ENCODE data around the gene EDN1. TPM values are rescaled to one million over a fixed set of nuclear protein-coding genes. Genes with fewer than 3 reads are reported as not detected.
"Not testable (repeated sequence)": the region's sequence is repeated elsewhere in the genome, so short reads cannot be mapped to it uniquely, and the experiment has no call there.

The EDN1 gene
- polyA plus RNA-seq, 1 donor = 2.0 TPM

DNA sequence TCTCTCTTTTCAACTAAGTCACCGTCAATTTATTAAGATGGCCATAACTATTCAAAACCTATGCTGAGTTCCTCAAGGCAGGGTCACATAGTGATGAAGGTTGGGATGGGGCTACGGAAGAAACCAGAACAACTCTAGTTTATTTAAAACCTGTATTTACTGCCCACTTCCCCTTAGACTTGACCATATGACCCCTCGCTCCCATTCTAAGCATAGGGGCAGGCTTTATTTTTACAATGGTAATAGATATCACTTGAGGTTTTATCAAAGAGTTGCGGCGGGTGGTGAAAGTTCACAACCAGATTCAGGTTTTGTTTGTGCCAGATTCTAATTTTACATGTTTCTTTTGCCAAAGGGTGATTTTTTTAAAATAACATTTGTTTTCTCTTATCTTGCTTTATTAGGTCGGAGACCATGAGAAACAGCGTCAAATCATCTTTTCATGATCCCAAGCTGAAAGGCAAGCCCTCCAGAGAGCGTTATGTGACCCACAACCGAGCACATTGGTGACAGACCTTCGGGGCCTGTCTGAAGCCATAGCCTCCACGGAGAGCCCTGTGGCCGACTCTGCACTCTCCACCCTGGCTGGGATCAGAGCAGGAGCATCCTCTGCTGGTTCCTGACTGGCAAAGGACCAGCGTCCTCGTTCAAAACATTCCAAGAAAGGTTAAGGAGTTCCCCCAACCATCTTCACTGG is 5.5 kb downstream of the EDN1 start:
- DNase-seq = no peak

DNA sequence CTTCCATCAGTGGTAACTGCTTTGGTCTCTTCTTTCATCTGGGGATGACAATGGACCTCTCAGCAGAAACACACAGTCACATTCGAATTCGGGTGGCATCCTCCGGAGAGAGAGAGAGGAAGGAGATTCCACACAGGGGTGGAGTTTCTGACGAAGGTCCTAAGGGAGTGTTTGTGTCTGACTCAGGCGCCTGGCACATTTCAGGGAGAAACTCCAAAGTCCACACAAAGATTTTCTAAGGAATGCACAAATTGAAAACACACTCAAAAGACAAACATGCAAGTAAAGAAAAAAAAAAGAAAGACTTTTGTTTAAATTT is 6.1 kb downstream of the EDN1 start:
- DNase-seq = no peak

DNA sequence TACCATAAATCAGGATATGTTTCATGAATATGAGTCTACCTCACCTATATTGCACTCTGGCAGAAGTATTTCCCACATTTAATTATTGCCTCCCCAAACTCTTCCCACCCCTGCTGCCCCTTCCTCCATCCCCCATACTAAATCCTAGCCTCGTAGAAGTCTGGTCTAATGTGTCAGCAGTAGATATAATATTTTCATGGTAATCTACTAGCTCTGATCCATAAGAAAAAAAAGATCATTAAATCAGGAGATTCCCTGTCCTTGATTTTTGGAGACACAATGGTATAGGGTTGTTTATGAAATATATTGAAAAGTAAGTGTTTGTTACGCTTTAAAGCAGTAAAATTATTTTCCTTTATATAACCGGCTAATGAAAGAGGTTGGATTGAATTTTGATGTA is 6.4 kb downstream of the EDN1 start:
- no peak for DNase-seq

DNA sequence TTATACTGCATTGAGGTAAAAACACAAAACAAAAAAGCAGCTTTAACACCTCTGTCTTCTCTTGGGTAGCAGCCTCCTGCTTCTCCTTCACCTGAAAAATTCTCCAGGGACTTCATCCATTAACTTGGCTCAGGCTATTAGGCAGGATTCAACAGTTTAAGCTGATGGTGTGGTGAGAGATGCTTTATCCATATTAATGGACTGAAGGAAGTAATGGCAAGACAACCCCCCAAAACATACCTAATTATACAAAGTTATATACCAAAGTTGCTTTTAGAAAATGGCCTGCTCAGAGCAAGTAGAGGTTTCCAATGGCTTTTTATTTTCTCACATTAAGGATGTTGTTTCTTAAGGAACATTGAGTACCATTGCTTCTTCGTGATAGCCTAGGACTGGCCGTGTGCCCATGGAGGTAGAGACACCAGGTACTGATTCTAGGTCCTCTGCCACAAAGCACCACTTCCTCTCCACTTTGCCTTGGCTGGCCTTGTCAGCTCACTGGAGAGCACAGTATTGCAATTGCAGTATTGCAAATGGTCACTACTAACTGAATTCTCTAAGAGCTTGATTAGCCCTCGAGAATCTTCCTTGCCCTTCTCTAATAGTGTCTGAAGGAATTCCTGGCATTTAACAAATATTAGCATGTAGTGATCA is 7.3 kb downstream of the EDN1 start:
- no peak for DNase-seq

DNA sequence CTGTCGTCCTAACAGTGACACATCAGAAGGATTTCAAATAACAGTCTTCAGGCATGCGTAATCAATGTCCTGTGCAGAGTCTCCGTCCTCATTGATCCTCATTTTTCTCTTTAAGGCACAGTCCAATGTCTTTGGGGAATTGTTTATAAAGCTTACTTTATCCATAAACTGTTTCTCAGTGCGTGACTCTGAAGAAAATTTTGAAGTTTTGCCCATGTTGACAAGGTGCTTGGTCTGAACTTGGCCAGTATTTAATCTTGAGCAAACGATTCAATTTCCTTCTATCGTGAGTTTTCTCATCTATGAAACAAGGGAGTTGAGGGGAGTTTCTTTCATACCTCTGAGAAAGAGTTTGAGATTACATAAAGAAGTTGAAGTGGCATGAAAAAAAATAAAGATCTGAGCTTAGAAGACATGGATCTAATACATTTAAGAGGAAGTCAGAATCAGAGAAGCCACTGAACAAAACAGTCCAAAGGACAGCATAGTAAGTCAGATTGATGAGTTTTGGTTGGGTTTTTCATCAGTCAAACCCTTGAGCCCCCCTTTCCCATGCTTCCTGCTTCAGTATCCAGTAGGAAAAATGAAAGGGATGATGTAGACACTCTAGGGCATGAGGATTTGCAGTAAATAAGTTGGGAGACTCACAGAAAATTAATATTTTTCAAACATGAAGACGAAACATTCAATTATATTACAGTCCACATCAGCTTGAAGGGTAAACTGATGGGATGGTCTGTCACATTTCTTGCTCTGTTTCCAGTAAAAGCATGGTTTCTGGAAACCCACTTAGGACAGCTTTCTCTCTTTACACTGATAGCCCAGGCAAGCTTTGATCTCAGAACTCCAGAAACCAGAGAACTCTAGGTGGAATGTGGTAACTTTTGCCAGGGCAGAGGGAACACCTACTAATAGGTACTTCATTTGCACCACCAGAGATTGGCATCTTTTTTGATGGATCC is 8.1 kb downstream of the EDN1 start:
- no peak for DNase-seq

DNA sequence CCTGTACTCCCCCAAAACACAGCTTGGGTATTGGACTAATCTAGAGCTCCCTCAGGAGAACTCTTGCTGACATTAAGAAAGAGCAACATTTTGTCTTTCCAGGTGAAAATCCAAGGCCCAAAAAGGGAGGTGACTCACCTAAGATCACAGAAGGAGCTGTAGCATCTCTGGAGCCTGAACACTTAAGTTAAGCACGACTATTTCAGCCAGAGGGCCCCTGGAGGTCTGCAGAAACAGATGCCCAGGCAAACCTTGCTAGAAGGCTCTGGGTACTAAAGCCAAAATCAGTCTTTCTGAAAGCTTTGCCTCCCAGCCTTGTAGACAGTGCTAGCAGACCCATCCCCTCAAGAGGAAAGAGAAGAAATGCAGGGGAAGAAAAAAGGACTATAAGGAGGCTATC is 8.8 kb downstream of the EDN1 start:
- no peak for DNase-seq

DNA sequence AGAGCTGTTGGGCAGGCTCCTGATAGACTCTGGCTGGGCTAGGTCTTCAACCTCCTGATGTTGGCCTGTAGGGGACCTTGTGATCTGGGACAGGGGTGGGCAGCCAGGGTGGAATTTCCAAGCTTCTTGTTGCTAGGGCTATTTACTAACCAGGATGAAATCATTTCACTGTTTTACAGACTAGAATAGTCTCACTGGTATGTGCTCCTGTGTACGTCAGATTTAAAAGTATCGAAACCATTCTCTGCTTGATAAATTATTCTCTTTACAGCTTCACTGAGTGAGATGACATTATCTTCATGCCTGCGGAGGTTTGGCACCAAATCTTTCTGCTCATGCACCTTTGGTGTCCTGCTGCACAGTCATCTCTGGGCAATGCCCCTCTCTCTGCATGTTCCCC is 10.9 kb downstream of the EDN1 start:
- no peak for DNase-seq

DNA sequence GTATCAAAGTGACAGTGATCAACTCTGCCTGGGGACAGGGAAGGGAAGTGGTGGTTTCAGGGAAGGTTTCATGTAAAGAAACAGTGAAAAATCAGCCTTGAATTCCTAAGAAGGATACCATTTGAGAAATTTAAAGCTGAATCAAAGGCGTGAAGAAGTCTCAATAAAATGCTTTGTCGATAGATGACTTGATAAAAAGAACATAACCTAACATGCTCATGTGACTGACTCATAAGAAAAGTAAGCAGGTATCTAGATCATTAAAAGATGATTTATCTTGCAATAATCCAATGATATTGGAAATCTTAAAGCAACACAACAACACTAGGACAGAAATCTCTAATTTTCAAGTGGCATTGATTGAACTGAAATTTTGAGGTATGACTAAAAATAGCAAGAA is 14.3 kb downstream of the EDN1 start:
- no peak for DNase-seq

DNA sequence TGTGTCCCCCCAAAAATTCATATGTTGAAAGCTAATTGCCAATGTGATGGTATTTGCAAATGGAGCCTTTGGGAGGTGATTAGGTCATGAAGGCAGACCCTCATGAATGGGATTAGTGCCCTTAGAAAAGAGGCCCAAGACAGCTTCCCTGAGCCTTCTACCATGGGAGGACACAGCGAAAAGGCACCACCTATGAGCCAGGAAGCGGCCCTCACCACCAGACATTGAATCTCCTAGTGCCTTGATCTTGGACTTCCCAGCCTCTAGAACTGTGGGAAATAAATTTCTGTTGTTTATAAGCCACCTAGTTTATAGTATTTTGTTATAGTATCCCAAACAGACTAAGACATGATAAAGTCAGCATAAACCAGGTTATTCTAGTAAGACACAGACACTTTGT is 18.9 kb downstream of the EDN1 start:
- DNase-seq = no peak

DNA sequence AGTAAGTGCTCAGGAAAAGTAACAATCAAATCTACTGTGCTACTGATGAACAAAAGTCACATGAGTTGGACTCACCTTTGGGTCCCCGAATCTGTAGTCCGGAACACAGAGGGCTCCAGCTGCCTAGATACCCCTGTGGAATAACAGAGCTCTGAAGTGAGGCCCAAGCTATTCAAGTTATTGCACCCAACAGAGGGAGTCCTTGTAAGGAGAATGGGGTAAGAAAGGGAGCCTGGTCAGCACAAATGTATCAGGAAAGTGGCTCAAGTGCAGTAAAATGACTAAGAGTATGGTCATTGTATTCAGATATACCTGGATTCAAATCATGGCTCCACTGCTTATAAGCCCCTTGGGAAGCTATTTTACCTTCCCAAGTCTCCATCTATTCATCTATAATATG is 20.9 kb downstream of the EDN1 start:
- no peak for DNase-seq

DNA sequence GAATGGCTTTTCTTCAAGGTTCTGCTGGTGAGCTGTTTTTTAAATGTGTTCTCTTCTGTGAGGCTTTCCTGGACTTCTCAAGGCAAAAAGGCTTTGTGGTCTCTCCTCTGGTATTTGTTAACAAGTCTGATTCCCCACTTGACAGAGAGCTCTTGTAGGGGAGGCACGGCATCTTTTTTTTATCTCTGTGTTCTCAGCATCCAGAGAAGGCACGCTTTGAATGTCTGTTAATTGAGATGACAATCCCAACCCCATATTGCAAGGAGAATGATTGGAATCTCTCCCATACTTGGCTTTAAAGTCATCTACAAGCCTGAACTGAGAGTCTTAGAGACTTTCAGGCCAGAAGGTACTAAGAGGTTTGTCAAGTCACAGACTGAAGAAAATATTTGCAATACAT is 22.6 kb downstream of the EDN1 start:
- DNase-seq = no peak

DNA sequence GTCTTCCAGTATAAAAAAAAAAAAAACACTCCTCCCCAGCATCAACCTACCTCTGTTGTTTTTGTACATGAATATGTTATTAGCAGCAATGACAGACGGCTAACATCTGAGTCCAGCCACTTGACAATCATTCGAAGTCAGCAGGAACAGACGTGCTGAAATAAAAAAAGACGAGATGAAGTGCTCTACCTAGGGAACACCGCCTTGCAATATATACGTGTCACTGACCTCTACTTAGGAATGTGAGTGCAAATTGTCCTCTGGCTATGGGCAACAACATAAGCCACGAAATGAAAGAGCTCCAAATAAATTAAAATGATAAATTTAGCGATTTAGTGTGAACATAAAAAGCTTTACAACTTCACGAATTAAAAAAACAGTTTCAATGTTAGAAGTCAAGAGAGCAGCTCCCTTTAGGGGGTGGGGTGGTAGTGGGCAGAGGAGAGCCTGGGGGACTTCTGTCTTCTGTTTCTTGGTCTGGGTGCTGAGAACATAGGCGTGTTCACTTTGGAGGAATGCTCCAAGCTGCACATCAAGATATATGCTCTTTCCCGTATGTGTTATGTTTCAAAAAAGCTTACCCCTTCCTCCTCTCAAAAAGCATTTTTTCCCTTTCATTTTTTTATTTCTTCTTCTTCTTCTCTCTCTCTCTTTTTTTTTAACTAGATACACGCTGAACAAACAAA is 23.3 kb downstream of the EDN1 start:
- no peak for DNase-seq

DNA sequence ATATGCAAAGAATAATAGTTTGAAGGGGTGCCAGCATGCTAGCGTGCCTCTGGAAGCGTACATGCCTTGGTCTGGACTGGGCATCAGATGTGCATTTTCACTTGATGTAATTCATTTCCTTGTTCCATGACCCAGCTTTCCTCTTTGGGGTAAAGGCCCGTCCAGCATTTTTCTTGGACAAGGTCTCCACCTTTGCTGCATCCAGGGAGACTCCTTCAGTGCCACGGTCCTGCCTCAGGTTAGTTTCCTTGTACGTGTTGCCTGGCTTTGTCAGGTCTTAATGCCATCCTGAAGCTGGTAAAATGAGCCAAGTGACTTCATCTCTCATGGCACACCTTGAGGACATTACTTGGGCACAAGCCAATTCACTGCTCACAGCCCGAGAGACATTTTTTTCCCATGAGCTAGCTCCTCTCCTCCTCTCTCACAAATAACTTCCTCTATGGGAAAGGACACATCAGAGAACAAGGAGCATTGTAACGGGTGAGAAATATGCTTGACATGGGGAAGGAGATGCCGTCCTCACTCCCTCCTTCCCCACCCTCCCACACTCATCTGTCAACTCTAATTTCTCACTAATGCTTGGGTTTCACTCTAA is 23.9 kb downstream of the EDN1 start:
- DNase-seq = no peak

DNA sequence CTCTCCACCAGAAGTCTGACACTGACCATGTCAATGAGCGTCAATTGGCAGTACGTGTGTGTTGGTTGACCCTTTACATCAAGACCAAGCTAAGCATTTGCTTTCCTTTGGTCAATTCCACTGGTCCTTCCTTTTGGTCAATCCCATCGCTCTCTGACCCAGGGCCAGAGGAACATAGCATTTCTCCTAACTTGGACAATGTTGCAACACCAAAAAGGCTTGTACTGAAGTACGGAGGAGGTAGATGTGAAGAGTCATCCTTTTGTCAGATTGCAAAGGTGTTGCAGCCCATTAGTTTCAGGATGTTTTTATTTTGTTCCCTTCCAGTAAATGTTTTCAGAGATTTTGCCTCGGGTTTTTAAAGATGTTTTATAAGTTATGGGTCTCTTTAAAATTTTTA is 24.6 kb downstream of the EDN1 start:
- no peak for DNase-seq

DNA sequence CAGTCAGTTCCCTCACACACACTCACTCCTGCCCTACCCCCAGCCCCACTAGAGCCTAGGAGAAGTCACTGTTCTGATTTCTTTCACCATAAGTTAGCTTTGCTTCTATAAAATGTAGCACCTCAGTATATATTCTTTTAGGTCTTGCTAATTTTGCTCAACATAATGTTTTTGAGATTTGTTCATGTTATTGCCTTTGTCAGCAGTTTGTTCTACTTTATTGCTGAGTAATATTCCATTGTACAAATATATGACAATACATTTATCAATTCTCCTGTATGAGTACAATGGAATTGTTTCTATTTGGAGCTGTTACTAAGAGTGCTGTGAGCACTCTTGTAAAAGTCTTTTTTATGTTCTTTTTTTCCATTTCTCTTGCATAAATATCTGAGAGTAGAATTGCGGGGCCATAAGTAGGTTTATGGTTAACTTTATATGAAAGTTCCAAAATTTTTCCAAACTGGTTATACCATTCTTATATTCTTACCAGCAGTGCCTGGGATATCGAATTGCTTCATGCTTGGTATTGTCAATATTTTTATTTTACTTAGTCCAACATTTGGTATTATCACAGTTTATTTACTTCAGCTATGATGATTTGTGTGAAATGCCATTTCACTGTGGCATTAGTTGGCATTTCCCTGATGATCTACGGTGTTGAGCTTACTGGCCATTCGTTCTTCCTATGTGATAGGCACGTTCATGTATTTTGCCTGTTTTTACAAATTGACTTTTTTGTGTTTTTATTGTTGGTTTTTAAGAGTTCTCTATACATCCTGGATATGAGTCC is 25.3 kb downstream of the EDN1 start:
- no peak for DNase-seq

DNA sequence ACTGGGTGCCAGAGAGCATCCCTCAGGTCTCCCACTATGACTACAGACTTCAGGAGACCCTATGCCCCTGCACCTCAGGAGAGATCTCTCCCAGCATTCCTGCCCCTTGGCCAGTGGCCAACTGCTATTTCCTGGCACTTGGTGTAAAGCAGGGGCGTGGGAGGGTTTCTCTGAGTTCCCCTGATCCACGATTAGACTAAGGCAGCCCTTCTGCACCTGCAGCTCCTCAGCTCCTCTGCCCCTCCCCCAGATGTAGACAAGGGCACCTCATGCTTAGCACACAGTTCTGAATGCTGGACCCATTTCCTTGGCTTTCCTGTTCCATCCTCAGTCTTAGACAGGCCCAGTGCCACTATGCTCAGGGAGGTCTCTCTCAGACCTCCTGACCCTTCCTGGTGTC is 28.6 kb downstream of the EDN1 start:
- no peak for DNase-seq

DNA sequence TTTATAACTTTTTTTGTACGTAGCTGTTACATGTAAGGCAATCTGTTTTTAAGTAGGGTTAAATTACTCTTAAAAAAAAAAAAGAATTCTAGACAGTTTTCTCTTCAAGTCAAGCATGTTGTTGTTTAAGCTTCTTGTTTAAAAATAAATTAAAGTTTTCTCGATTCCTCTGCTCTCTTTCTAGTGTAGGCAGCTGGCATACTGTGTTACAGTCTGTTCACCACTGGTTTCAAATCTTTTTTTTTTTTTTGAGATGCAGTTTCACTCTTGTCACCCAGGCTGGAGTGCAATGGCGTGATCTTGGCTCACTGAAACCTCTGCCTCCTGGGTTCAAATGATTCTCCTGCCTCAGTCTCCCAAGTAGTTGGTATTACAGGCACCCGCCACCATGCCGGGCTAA is 29.9 kb downstream of the EDN1 start:
- not testable (repeated sequence) for DNase-seq

DNA sequence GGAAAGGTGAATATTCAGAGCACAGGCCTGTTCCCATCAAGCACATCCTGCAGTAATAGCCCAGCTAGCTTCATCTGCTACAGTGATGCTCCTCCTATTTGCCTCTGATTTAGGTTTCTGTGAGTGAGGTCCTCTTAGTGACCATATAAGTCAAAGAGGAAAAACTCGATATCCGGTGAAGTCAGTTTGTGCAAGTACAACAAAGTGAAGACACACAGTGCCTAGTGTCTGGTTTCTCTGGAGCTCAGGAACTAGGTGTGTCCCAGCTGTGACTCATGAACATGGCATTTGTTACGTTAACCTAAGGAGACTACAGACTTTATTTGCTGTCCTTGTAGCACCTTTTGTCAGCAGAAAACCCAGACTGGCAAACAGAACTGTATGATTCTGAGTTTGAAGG is 33.9 kb downstream of the EDN1 start:
- no peak for DNase-seq

DNA sequence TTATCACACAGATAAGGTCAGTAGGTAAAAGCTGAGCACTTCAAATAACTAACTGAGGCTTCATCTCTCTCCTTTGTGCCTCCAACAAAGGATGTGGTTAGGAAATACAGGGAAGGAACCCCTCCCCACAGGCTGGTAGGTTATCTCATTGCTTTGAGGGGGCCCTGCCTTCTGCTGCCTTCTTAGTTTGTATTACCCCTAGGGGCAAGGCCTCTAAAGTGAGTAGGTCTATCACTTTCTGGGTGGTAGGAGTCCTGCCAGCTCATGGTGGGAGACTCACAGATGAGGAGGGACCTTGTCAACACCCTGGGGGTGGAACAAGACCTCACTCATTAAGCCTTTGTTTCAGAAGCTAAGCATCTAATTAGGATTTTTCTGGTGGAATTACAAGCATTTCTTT is 34.6 kb downstream of the EDN1 start:
- no peak for DNase-seq

DNA sequence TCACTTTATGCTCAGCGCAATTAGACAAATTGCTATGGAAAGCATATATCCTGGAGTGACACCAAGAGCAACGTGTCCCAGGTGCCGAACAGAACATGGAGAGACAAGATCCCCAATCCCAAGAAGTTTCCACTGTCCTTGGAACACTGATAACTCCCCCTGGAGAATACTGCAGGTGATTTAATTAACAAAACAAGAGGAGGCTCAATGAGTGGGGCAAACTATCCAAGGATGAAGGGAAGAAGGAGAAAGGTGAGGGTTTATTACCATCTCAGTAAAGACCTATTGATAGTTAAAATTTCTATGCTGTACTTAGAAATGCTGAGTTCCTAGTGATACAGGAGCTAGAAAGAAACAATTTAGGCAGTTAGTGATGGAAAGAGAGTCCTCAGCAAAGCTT is 35.7 kb downstream of the EDN1 start:
- DNase-seq = no peak

DNA sequence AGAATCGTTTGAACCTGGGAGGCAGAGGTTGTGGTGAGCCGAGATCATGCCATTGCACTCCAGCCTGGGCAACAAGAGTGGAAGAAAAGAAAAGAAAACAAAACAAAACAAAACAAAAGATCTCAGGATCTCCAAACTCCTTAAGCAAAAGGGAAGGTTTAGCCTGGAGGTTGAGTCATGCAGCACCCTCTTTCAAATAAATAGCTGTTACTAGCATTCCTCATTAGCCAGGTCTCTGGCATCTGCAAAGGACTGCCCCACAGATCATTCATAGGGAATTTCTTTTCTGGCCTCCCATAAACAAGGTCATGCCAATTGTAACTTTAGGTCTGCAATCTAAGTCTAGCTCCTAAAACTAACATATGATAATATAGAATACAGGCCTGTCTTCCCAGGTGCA is 37.2 kb downstream of the EDN1 start:
- no peak for DNase-seq

DNA sequence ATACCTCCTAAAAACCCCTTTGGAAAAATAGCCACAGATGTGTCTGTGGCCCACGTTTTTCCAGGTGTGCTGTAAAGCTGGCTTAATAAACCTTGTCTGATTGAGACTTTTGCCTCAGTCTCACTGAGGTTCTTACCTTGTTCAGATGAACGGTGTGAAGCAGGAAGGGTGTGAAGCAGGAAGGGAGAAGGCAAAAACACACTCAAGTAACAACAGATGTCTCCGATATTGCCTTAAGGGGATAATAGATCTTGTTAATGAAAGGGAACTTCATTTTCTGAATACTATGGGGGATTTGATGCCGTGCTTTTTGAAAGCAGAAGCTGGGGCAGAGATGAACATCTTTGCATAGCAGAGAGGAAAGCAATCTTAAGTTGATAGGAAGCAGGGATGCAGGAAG is 37.8 kb downstream of the EDN1 start:
- no peak for DNase-seq

Measured in hindlimb muscle (tissue), 1 donor.